Astrocyte (in vitro differentiated cells and primary cell): ENCODE data around the gene TLE5.

ENCODE experiments used
- CTCF ChIP-seq: IDR thresholded peaks from 2 replicates; pipeline ENCODE4 v1.5.1; 2011; ENCODE audit warnings: low read depth, mild to moderate bottlenecking, inconsistent platforms, low read length, moderate library complexity; ENCODE audit not compliant: insufficient read depth
- EZH2 ChIP-seq: IDR thresholded peaks from 2 replicates; pipeline ENCODE4 v1.6.1; 2012; ENCODE audit warnings: mild to moderate bottlenecking, low read length, inconsistent platforms; ENCODE audit not compliant: insufficient read depth

GRCh38 chr19:3024509-3024869 is 37.8 kb downstream of the TLE5 start:
- no peak for TF ChIP-seq EZH2
- TF ChIP-seq CTCF = no peak
